ENCODE results near the gene MAMDC4.
"Not testable (repeated sequence)": the region's sequence is repeated elsewhere in the genome, so short reads cannot be mapped to it uniquely, and the experiment has no call there.

MAMDC4 gene

GRCh38 chr9:136882109-136882946 lies 30.2 kb downstream of the MAMDC4 start:
- FAIRE-seq (peak; percentile 90), DNase-seq (ENCODE audit: insufficient read length, low spot score) (peak; percentile 100)
- no peak for TF ChIP-seq POLR2A (IDR thresholded peaks at IDR 0.05; ENCODE audit: low read depth, low read length)

GRCh38 chr9:136882947-136883283 lies 30.8 kb downstream of the MAMDC4 start:
- FAIRE-seq; DNase-seq (ENCODE audit: insufficient read length, low spot score): not testable (repeated sequence)

- FAIRE-seq; DNase-seq (ENCODE audit: insufficient read length, low spot score): not testable (repeated sequence)
Observed at GRCh38 chr9:136883670-136884069, 31.5 kb downstream of the MAMDC4 start.

- TF ChIP-seq POLR2A (IDR thresholded peaks at IDR 0.05; ENCODE audit: low read depth, low read length) = peak; percentile 90
- DNase-seq (ENCODE audit: insufficient read length, low spot score) = peak; percentile 100
- FAIRE-seq = no peak
Observed at GRCh38 chr9:136885950-136886578, 33.9 kb downstream of the MAMDC4 start, which contains the start of gene TRAF2. Gene TRAF2, plus strand, starts transcription at chr9:136886516. Its CDS starts 12,225 bp downstream, at chr9:136898741.

- peak; percentile 8; the same call in 1 of the 2 replicates for TF ChIP-seq POLR2A (IDR thresholded peaks at IDR 0.05; ENCODE audit: low read depth, low read length)
- peak; percentile 93 for DNase-seq (ENCODE audit: insufficient read length, low spot score)
- FAIRE-seq = no peak
Observed at GRCh38 chr9:136886610-136887597, 34.8 kb downstream of the MAMDC4 start.

GRCh38 chr9:136888454-136888853 lies 36.3 kb downstream of the MAMDC4 start:
- FAIRE-seq = no peak
- no peak for TF ChIP-seq POLR2A (IDR thresholded peaks at IDR 0.05; ENCODE audit: low read depth, low read length)
- DNase-seq (ENCODE audit: insufficient read length, low spot score) = no peak

- no peak for TF ChIP-seq POLR2A (IDR thresholded peaks at IDR 0.05; ENCODE audit: low read depth, low read length)
- FAIRE-seq (no peak), DNase-seq (ENCODE audit: insufficient read length, low spot score) (no peak)
Observed at GRCh38 chr9:136889858-136890257, 37.7 kb downstream of the MAMDC4 start.

GRCh38 chr9:136890661-136891060 lies 38.5 kb downstream of the MAMDC4 start:
- DNase-seq (ENCODE audit: insufficient read length, low spot score) (no peak), FAIRE-seq (no peak)
- no peak for TF ChIP-seq POLR2A (IDR thresholded peaks at IDR 0.05; ENCODE audit: low read depth, low read length)

GRCh38 chr9:136896027-136896426 lies 43.9 kb downstream of the MAMDC4 start:
- no peak for TF ChIP-seq POLR2A (IDR thresholded peaks at IDR 0.05; ENCODE audit: low read depth, low read length)
- FAIRE-seq (no peak), DNase-seq (ENCODE audit: insufficient read length, low spot score) (no peak)

- DNase-seq (ENCODE audit: insufficient read length, low spot score) (no peak), FAIRE-seq (no peak)
- TF ChIP-seq POLR2A (IDR thresholded peaks at IDR 0.05; ENCODE audit: low read depth, low read length) = no peak
Observed at GRCh38 chr9:136898483-136899100, 46.4 kb downstream of the MAMDC4 start.

- TF ChIP-seq POLR2A (IDR thresholded peaks at IDR 0.05; ENCODE audit: low read depth, low read length) = no peak
- DNase-seq (ENCODE audit: insufficient read length, low spot score) (no peak), FAIRE-seq (no peak)
Observed at GRCh38 chr9:136899196-136899595, 47.0 kb downstream of the MAMDC4 start.

GRCh38 chr9:136900556-136900955 lies 48.4 kb downstream of the MAMDC4 start:
- TF ChIP-seq POLR2A (IDR thresholded peaks at IDR 0.05; ENCODE audit: low read depth, low read length) = no peak
- DNase-seq (ENCODE audit: insufficient read length, low spot score) = no peak
- FAIRE-seq = no peak

- TF ChIP-seq POLR2A (IDR thresholded peaks at IDR 0.05; ENCODE audit: low read depth, low read length) = no peak
- DNase-seq (ENCODE audit: insufficient read length, low spot score) (no peak), FAIRE-seq (no peak)
Observed at GRCh38 chr9:136900988-136901515, 48.9 kb downstream of the MAMDC4 start.
